ENCODE data around the gene SORCS2.

SORCS2 gene

GRCh38 chr4:7780751-7781348 lies 588.5 kb downstream of the SORCS2 start:
- DNase-seq (ENCODE audit: low read depth in 1 of 2, low spot score in 1 of 2), result no peak

- no peak for DNase-seq (ENCODE audit: low read depth in 1 of 2, low spot score in 1 of 2)
Measured at GRCh38 chr4:7781366-7781765, 589.0 kb downstream of the SORCS2 start.

GRCh38 chr4:7781993-7782392 lies 589.7 kb downstream of the SORCS2 start:
- no peak for DNase-seq (ENCODE audit: low read depth in 1 of 2, low spot score in 1 of 2)

GRCh38 chr4:7782783-7783182 lies 590.4 kb downstream of the SORCS2 start:
- DNase-seq (ENCODE audit: low read depth in 1 of 2, low spot score in 1 of 2), result no peak

- DNase-seq (ENCODE audit: low read depth in 1 of 2, low spot score in 1 of 2), result no peak
Measured at GRCh38 chr4:7783541-7783940, 591.2 kb downstream of the SORCS2 start.

- no peak for DNase-seq (ENCODE audit: low read depth in 1 of 2, low spot score in 1 of 2)
Measured at GRCh38 chr4:7784131-7784870, 592.0 kb downstream of the SORCS2 start.

GRCh38 chr4:7785017-7785416 lies 592.7 kb downstream of the SORCS2 start:
- DNase-seq (ENCODE audit: low read depth in 1 of 2, low spot score in 1 of 2), result no peak

GRCh38 chr4:7786040-7786439 lies 593.7 kb downstream of the SORCS2 start:
- DNase-seq (ENCODE audit: low read depth in 1 of 2, low spot score in 1 of 2), result no peak

- DNase-seq (ENCODE audit: low read depth in 1 of 2, low spot score in 1 of 2), result no peak
Measured at GRCh38 chr4:7786517-7786916, 594.2 kb downstream of the SORCS2 start.

GRCh38 chr4:7787067-7787466 lies 594.7 kb downstream of the SORCS2 start:
- no peak for DNase-seq (ENCODE audit: low read depth in 1 of 2, low spot score in 1 of 2)

GRCh38 chr4:7787681-7788141 lies 595.4 kb downstream of the SORCS2 start:
- DNase-seq (ENCODE audit: low read depth in 1 of 2, low spot score in 1 of 2), result no peak

- no peak for DNase-seq (ENCODE audit: low read depth in 1 of 2, low spot score in 1 of 2)
Measured at GRCh38 chr4:7788193-7788592, 595.9 kb downstream of the SORCS2 start.

- DNase-seq (ENCODE audit: low read depth in 1 of 2, low spot score in 1 of 2), result no peak
Measured at GRCh38 chr4:7788694-7789425, 596.5 kb downstream of the SORCS2 start.

- no peak for DNase-seq (ENCODE audit: low read depth in 1 of 2, low spot score in 1 of 2)
Measured at GRCh38 chr4:7790023-7790422, 597.7 kb downstream of the SORCS2 start.

GRCh38 chr4:7790999-7791398 lies 598.7 kb downstream of the SORCS2 start:
- no peak for DNase-seq (ENCODE audit: low read depth in 1 of 2, low spot score in 1 of 2)
